GM12878 (cell line): ENCODE measurements around the gene CACNA1G. TPM values are rescaled to one million over a fixed set of nuclear protein-coding genes. Genes with fewer than 3 reads are reported as not detected.

Experiments used
- ATAC-seq: fragments of 200-7000 bp; cut with Tn5 transposase; 3 replicates; pipeline ENCODE4 v1.9.1; 2020; ENCODE audit warnings: mild to moderate bottlenecking, moderate library complexity
- BruUV-seq: library from RNA; stranded (reverse); fragments of 400-500 nt; replicated peaks from 2 replicates; lab custom pipeline; 2021; lab: Mats Ljungman, UMichigan
- CTCF ChIA-PET: fragments of 300-600 bp; sonication (Branson Sonifier 250); formaldehyde crosslinking; extraction: SDS; loops from one replicate; lab custom pipeline; 2021; ENCODE audit warnings: inconsistent platforms; lab: Yijun Ruan, JAX
- POLR2A ChIA-PET: fragments of 350-600 bp; formaldehyde crosslinking; extraction: SDS; loops from one replicate; lab custom pipeline; 2021; ENCODE audit warnings: inconsistent platforms; lab: Charles Lee
- RAD21 ChIA-PET: fragments of 300-600 bp; sonication (Branson Sonifier 250); formaldehyde crosslinking; loops from one replicate; lab custom pipeline; 2023; ENCODE audit warnings: antibody characterized with exemption; ENCODE audit not compliant: unreplicated experiment; lab: Charles Lee
- SMC1A ChIA-PET: fragments of 300-600 bp; sonication (Branson Sonifier 250); formaldehyde crosslinking; loops from one replicate; lab custom pipeline; 2023; ENCODE audit not compliant: unreplicated experiment, uncharacterized antibody; lab: Charles Lee
- DNase-seq: peaks from one replicate; pipeline ENCODE4 v3.0.0-alpha.2; 2011; ENCODE audit warnings: low read depth, low spot score
- FAIRE-seq: peaks from 3 replicates; lab custom pipeline; 2011; peaks lifted over from hg19 to GRCh38; lab: Jason Lieb, UNC
- H2AFZ ChIP-seq: 2 replicates; pipeline ENCODE4 v1.6.0; 2011; ENCODE audit warnings: low read depth, low read length, control low read depth; ENCODE audit not compliant: control insufficient read depth
- H3K27ac ChIP-seq: 2 replicates; pipeline ENCODE4 v1.5.1; 2011; ENCODE audit warnings: control low read depth; ENCODE audit not compliant: control insufficient read depth, insufficient read depth
- H3K27me3 ChIP-seq, 2 experiments: replicated peaks in 1 of 2; 2 replicates each; pipeline versions ENCODE4 v1.6.0 to v1.6.1; 2011; ENCODE audit warnings: low read length in 1 of 2; ENCODE audit not compliant: control insufficient read depth in 2 of 2, insufficient read depth in 2 of 2
- H3K36me3 ChIP-seq, 2 experiments: 2 replicates each; pipeline ENCODE4 v1.5.1; 2011; ENCODE audit warnings: low read length in 1 of 2; ENCODE audit not compliant: control insufficient read depth in 2 of 2, insufficient read depth in 2 of 2
- H3K4me1 ChIP-seq: 2 replicates; pipeline ENCODE4 v1.6.1; 2011; ENCODE audit warnings: mild to moderate bottlenecking, low read length, moderate library complexity, mixed read lengths; ENCODE audit not compliant: control insufficient read depth, insufficient read depth
- H3K4me2 ChIP-seq: 2 replicates; pipeline ENCODE4 v1.6.0; 2011; ENCODE audit warnings: control low read depth; ENCODE audit not compliant: control insufficient read depth, insufficient read depth
- H3K4me3 ChIP-seq: fragments of 200-600 bp; sonication (generic); 2 replicates; pipeline ENCODE4 v1.5.1; 2016
- H3K79me2 ChIP-seq: 2 replicates; pipeline ENCODE4 v1.6.0; 2011; ENCODE audit warnings: low read length; ENCODE audit not compliant: control insufficient read depth, insufficient read depth
- H3K9ac ChIP-seq: 2 replicates; pipeline ENCODE4 v1.8.0; 2011; ENCODE audit warnings: low read length, control low read depth, mixed read lengths; ENCODE audit not compliant: control insufficient read depth, insufficient read depth
- H3K9me3 ChIP-seq: replicated peaks from 3 replicates; pipeline ENCODE4 v1.5.1; 2011; ENCODE audit warnings: mild to moderate bottlenecking, low read length; ENCODE audit not compliant: control insufficient read depth, insufficient read depth
- H4K20me1 ChIP-seq: 2 replicates; pipeline ENCODE4 v1.6.0; 2011; ENCODE audit not compliant: control insufficient read depth, insufficient read depth
- BCLAF1 ChIP-seq: fragments of 450-650 bp; IDR thresholded peaks from 2 replicates; pipeline ENCODE4 v1.6.1; 2017; ENCODE audit warnings: antibody characterized with exemption, mild to moderate bottlenecking, moderate library complexity
- BHLHE40 ChIP-seq, 2 experiments: fragments of 450-650 bp in 1 of 2; IDR thresholded peaks; 2 replicates each; pipeline ENCODE4 v1.6.1; 2011 to 2017; ENCODE audit warnings: low read depth in 2 of 2, borderline replicate concordance in 1 of 2, improper control_type of control experiment in 1 of 2, low read length in 1 of 2, mild to moderate bottlenecking in 1 of 2
- HSF1 ChIP-seq: fragments of 150-350 bp; IDR thresholded peaks from 2 replicates; pipeline ENCODE4 v1.6.1; 2014; ENCODE audit warnings: mild to moderate bottlenecking, low read depth, low read length
- JUNB ChIP-seq: IDR thresholded peaks from 2 replicates; pipeline ENCODE4 v1.6.1; 2016; ENCODE audit warnings: antibody characterized with exemption, mild to moderate bottlenecking
- KDM1A ChIP-seq: fragments of 200-600 bp; sonication (generic); IDR thresholded peaks from 2 replicates; pipeline ENCODE4 v1.6.1; 2016; ENCODE audit warnings: borderline replicate concordance
- MXI1 ChIP-seq: fragments of 150-350 bp; IDR thresholded peaks from 2 replicates; pipeline ENCODE4 v1.6.1; 2011; ENCODE audit warnings: low read depth, mild to moderate bottlenecking, inconsistent platforms, low read length, improper control_type of control experiment
- NR2C1 ChIP-seq: fragments of 450-650 bp; IDR thresholded peaks from 2 replicates; pipeline ENCODE4 v1.6.1; 2017; ENCODE audit warnings: antibody characterized with exemption, mild to moderate bottlenecking, moderate library complexity
- PRDM15 ChIP-seq: fragments of 450-650 bp; formaldehyde crosslinking; IDR thresholded peaks from 2 replicates; pipeline ENCODE4 v1.4.0; 2020; ENCODE audit warnings: mild to moderate bottlenecking, moderate library complexity
- SMAD5 ChIP-seq: IDR thresholded peaks from 2 replicates; pipeline ENCODE4 v1.6.1; 2016; ENCODE audit warnings: antibody characterized with exemption, low read depth
- WGBS: methylation state at CpG from one replicate; pipeline ENCODE4 v1.1.6; 2016; ENCODE audit warnings: low lambda C conversion rate; ENCODE audit not compliant: insufficient replicate concordance, insufficient coverage; ENCODE audit errors: missing lambda C conversion rate; 5-methylcytosine and 5-hydroxymethylcytosine counted together
- in situ Hi-C: fragments of 300-500 bp; cut with MboI; formaldehyde crosslinking; loops from 9 replicates; pipeline ENCODE4 v1.14.3; 2018; ENCODE audit warnings: mixed read lengths
- intact Hi-C: fragments of 100-400 bp; cut with micrococcal nuclease; formaldehyde crosslinking; loops from one replicate; pipeline ENCODE4 v1.14.2; 2022; ENCODE audit not compliant: unreplicated experiment
- polyA plus RNA-seq, 11 experiments: library from polyadenylated mRNA; depleted of rRNA in 4 of 11; unstranded in 6 of 11; stranded (reverse) in 5 of 11; fragments of >200 nt; fragmentation: Nextera tagmentation in 4 of 11; fragmentation: Illumina TruSeq in 1 of 11; extraction: Ambion mirVana in 4 of 11; extraction: Trizol in 1 of 11; gene quantifications; 1 replicate in 1 of 11; 2 replicates in 10 of 11; pipeline versions ENCODE4 v1.2.1 to v1.2.3, GENCODE V29; 2011 to 2016; ENCODE audit warnings: inconsistent platforms in 2 of 11, missing spikeins in 2 of 11, low read depth in 1 of 11
- total RNA-seq, 4 experiments: library from RNA; depleted of rRNA in 3 of 4; stranded (reverse); fragments of >200 nt in 3 of 4; fragmentation: Illumina TruSeq in 1 of 4; extraction: Trizol in 1 of 4; gene quantifications; 2 replicates each; pipeline versions ENCODE4 v1.2.1 to v1.2.3, GENCODE V29; 2013 to 2021

CACNA1G gene
- total and polyA plus RNA-seq, 10 of the 15 experiments (the other 5 are each of a cell fraction or from before 2014, with no cell fraction given), result 0.03 to 0.15 TPM; not detected in 8

- ChIA-PET CTCF (interaction anchor here (1.0 to 1.1 kb wide), 2 partner anchors 9 to 28 kb away, joined by 3 read pairs; no protein-coding TSS in a partner anchor), SMC1A (no interaction called here), POLR2A (no interaction called here), RAD21 (no interaction called here)
- no peaks in the 10 kb centered on the region for H3K4me1 ChIP-seq
- no peak overlapping the region for H3K9ac ChIP-seq
- TF ChIP-seq PRDM15 (CRISPR knock-in tag) (no peak), BCLAF1 (no peak), SMAD5 (no peak), KDM1A (no peak), JUNB (no peak), NR2C1 (no peak), MXI1 (no peak), BHLHE40 (IDR thresholded peaks at IDR 0.05; ENCODE audit: borderline replicate concordance in 1 of 2, low read depth in 2 of 2, low read length in 1 of 2) (no peak), HSF1 (no peak)
- no peak overlapping the region for H3K4me2 ChIP-seq
- no peaks in the 10 kb centered on the region for H4K20me1 ChIP-seq
- H3K79me2 ChIP-seq, result no peaks in the 10 kb centered on the region
- ATAC-seq (no peak), DNase-seq (no peak), FAIRE-seq (no peak)
- H3K9me3 ChIP-seq, result no peaks in the 10 kb centered on the region
- no peak overlapping the region for H2AFZ ChIP-seq
- no TSS peak for BruUV-seq
- peaks cover 2 to 4% of the 10 kb centered on the region in 2 experiments; a peak in 2 of 4 replicates for H3K27me3 ChIP-seq
- H3K36me3 ChIP-seq, result no peaks in the 10 kb centered on the region
- no peak overlapping the region for H3K27ac ChIP-seq
- in situ Hi-C loops (no loop called here), intact Hi-C loops (no loop called here)
- WGBS, result 42% methylated on average over 6 of the region's 6 CpGs
- H3K4me3 ChIP-seq, result no peak overlapping the region
These were observed 24.2 kb downstream of the CACNA1G start for GRCh38 chr17:50584749-50585148.
